K562 (cell line): Measurements from ENCODE around the gene VEGFB. TPM values are rescaled to one million over a fixed set of nuclear protein-coding genes. Genes with fewer than 3 reads are reported as not detected.

ENCODE experiments used
- CSDE1 ChIP-seq, 2 experiments: fragments of 450-650 bp; IDR thresholded peaks; 2 replicates each; pipeline ENCODE4 v1.6.1; 2016; ENCODE audit warnings: mild to moderate bottlenecking in 1 of 2
- E2F8 ChIP-seq: fragments of 450-650 bp; IDR thresholded peaks from 2 replicates; pipeline ENCODE4 v1.7.1; 2018; ENCODE audit warnings: mild to moderate bottlenecking, low read depth; ENCODE audit not compliant: partially characterized antibody
- ELF4 ChIP-seq: fragments of 450-650 bp; formaldehyde crosslinking; IDR thresholded peaks from 2 replicates; pipeline ENCODE4 v1.4.0; 2022; ENCODE audit warnings: missing genetic modification characterization
- ETV6 ChIP-seq, 3 experiments: fragments of 150-350 bp in 1 of 3; sonication (generic) in 1 of 3; formaldehyde crosslinking in 1 of 3; IDR thresholded peaks; 2 replicates each; pipeline versions ENCODE4 v1.6.1 to v1.8.0; 2014 to 2022; ENCODE audit warnings: borderline replicate concordance in 2 of 3, low read depth in 2 of 3, antibody characterized with exemption in 1 of 3, low read length in 1 of 3, mild to moderate bottlenecking in 1 of 3, missing genetic modification reagents in 1 of 3
- HMGN3 ChIP-seq: IDR thresholded peaks from 2 replicates; pipeline ENCODE4 v1.6.1; 2011; ENCODE audit warnings: borderline replicate concordance, low read depth, mild to moderate bottlenecking, mixed read lengths, low read length; ENCODE audit not compliant: insufficient read length; ENCODE audit errors: extremely low read depth
- HNRNPL ChIP-seq: fragments of 200-400 bp; formaldehyde crosslinking; IDR thresholded peaks from 2 replicates; pipeline ENCODE4 v1.6.1; 2017; ENCODE audit warnings: low read depth, mild to moderate bottlenecking, low read length
- PRDM10 ChIP-seq: fragments of 450-650 bp; IDR thresholded peaks from 2 replicates; pipeline ENCODE4 v1.6.1; 2018; ENCODE audit not compliant: partially characterized antibody
- PTBP1 ChIP-seq: fragments of 200-400 bp; formaldehyde crosslinking; IDR thresholded peaks from 2 replicates; pipeline ENCODE4 v1.6.1; 2017; ENCODE audit warnings: low read depth, low read length
- SAP30 ChIP-seq: fragments of 200-600 bp; sonication (generic); IDR thresholded peaks from 2 replicates; pipeline ENCODE4 v1.6.1; 2012; ENCODE audit warnings: borderline replicate concordance, low read depth, mild to moderate bottlenecking, moderate library complexity, low read length, control low read depth, inconsistent platforms; ENCODE audit not compliant: insufficient read depth, poor library complexity, severe bottlenecking
- TRIM24 ChIP-seq, 2 experiments: fragments of 450-650 bp; IDR thresholded peaks; 2 replicates each; pipeline ENCODE4 v1.6.1; 2016
- ZNF584 ChIP-seq: fragments of 200-800 bp; sonication (Bioruptor generic); IDR thresholded peaks from 2 replicates; pipeline ENCODE4 v1.6.1; 2016; ENCODE audit warnings: low read depth, mild to moderate bottlenecking, missing genetic modification characterization, missing compliant biosample characterization
- ZNF766 ChIP-seq: fragments of 200-800 bp; sonication (Bioruptor generic); conservative IDR thresholded peaks from 2 replicates; pipeline ENCODE4 v1.6.1; 2016; ENCODE audit warnings: missing genetic modification characterization, missing compliant biosample characterization
- polyA plus RNA-seq, 8 experiments: library from polyadenylated mRNA; depleted of rRNA in 4 of 8; stranded (reverse) in 5 of 8; unstranded in 3 of 8; fragments of >200 nt; fragmentation: Nextera tagmentation in 2 of 8; fragmentation: Illumina TruSeq in 1 of 8; extraction: Ambion mirVana in 2 of 8; extraction: Trizol in 1 of 8; gene quantifications; 2 replicates each; pipeline versions ENCODE4 v1.2.1 to v1.2.3, GENCODE V29; 2011 to 2014; ENCODE audit warnings: inconsistent platforms in 1 of 8, missing spikeins in 1 of 8
- total RNA-seq, 7 experiments: library from RNA; depleted of rRNA in 6 of 7; stranded (reverse); fragments of >200 nt in 6 of 7; fragmentation: Illumina TruSeq in 2 of 7; extraction: Trizol in 2 of 7; gene quantifications; 2 replicates each; pipeline versions ENCODE4 v1.2.1 to v1.2.3, GENCODE V29; 2011 to 2021; ENCODE audit warnings: low replicate concordance in 1 of 7
- TF ChIP-seq, protein P1 (sequence below): fragments of 200-800 bp; sonication (Bioruptor generic); IDR thresholded peaks from 2 replicates; pipeline ENCODE4 v1.6.1; 2017; ENCODE audit warnings: missing genetic modification characterization, missing compliant biosample characterization
- TF ChIP-seq, protein P2 (sequence below): sonication (generic); formaldehyde crosslinking; IDR thresholded peaks from 2 replicates; pipeline ENCODE4 v1.8.1; 2023; ENCODE audit warnings: mild to moderate bottlenecking, missing genetic modification reagents
- TF ChIP-seq, protein P3 (sequence below): IDR thresholded peaks from 2 replicates; pipeline ENCODE4 v1.6.1; 2011; ENCODE audit not compliant: insufficient read length; ENCODE audit errors: extremely low read depth

VEGFB gene
- total and polyA plus RNA-seq, 9 of the 15 experiments (the other 6 are each of a cell fraction or from before 2014, with no cell fraction given): 11.0 to 83.4 (median 25.7) TPM

- TF ChIP-seq E2F8 (no peak), TRIM24 (IDR thresholded peaks at IDR 0.05) (no peak), PRDM10 (peak; percentile 75), CSDE1 (IDR thresholded peaks at IDR 0.05) (no peak), SAP30 (no peak), ZNF584 (CRISPR knock-in tag) (no peak), HMGN3 (peak; percentile 85), ELF4 (CRISPR knock-in tag) (no peak), ZNF766 (CRISPR knock-in tag) (no peak), ETV6 (IDR thresholded peaks at IDR 0.05; ENCODE audit: borderline replicate concordance in 1 of 2, low read depth in 2 of 2, low read length in 1 of 2) (no peak), ETV6 (CRISPR knock-in tag; IDR thresholded peaks at IDR 0.05; ENCODE audit: borderline replicate concordance) (no peak), HNRNPL (peak; percentile 96), PTBP1 (no peak)
- TF ChIP-seq, protein P1, sequence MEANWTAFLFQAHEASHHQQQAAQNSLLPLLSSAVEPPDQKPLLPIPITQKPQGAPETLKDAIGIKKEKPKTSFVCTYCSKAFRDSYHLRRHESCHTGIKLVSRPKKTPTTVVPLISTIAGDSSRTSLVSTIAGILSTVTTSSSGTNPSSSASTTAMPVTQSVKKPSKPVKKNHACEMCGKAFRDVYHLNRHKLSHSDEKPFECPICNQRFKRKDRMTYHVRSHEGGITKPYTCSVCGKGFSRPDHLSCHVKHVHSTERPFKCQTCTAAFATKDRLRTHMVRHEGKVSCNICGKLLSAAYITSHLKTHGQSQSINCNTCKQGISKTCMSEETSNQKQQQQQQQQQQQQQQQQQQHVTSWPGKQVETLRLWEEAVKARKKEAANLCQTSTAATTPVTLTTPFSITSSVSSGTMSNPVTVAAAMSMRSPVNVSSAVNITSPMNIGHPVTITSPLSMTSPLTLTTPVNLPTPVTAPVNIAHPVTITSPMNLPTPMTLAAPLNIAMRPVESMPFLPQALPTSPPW (CRISPR knock-in tag): peak; percentile 80
- TF ChIP-seq, protein P2, sequence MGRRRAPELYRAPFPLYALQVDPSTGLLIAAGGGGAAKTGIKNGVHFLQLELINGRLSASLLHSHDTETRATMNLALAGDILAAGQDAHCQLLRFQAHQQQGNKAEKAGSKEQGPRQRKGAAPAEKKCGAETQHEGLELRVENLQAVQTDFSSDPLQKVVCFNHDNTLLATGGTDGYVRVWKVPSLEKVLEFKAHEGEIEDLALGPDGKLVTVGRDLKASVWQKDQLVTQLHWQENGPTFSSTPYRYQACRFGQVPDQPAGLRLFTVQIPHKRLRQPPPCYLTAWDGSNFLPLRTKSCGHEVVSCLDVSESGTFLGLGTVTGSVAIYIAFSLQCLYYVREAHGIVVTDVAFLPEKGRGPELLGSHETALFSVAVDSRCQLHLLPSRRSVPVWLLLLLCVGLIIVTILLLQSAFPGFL: peak; percentile 51; the same call in 1 of the 2 replicates
- TF ChIP-seq, protein P3, sequence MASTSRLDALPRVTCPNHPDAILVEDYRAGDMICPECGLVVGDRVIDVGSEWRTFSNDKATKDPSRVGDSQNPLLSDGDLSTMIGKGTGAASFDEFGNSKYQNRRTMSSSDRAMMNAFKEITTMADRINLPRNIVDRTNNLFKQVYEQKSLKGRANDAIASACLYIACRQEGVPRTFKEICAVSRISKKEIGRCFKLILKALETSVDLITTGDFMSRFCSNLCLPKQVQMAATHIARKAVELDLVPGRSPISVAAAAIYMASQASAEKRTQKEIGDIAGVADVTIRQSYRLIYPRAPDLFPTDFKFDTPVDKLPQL: no peak
These were observed 12.7 kb downstream of the VEGFB start, which contains the start of gene PPP1R14B (continued) for GRCh38 chr11:64246871-64247728.
